Measurements from ENCODE around the gene PRR19. TPM values are rescaled to one million over a fixed set of nuclear protein-coding genes. Genes with fewer than 3 reads are reported as not detected.
"Not testable (repeated sequence)": the region's sequence is repeated elsewhere in the genome, so short reads cannot be mapped to it uniquely, and the experiment has no call there.

The PRR19 gene
- total RNA-seq, 2 donors from 2014 or later = 0.19 TPM; not detected in 1

GRCh38 chr19:42316223-42317211 lies 14.6 kb downstream of the PRR19 start:
- no peak for DNase-seq (ENCODE audit: low spot score)
- intact Hi-C loops (cut with DNase I) = no loop called here

- intact Hi-C loops (cut with DNase I) = no loop called here
- DNase-seq (ENCODE audit: low spot score) = no peak
These were observed 15.6 kb downstream of the PRR19 start for GRCh38 chr19:42317535-42317934.

GRCh38 chr19:42322305-42322704 lies 20.4 kb downstream of the PRR19 start:
- DNase-seq (ENCODE audit: low spot score) = no peak
- intact Hi-C loops (cut with DNase I) = loop anchor here (10.0 kb wide), 2 partner anchors 188 to 198 kb away; partner anchors contain the start of gene POU2F2 (in 1 of the 2)

- intact Hi-C loops (cut with DNase I) = loop anchor here (10.0 kb wide), 2 partner anchors 189 to 199 kb away; partner anchors contain the start of gene POU2F2 (in 1 of the 2)
- no peak for DNase-seq (ENCODE audit: low spot score)
These were observed 21.5 kb downstream of the PRR19 start for GRCh38 chr19:42323473-42323851.

GRCh38 chr19:42323852-42324654 lies 22.1 kb downstream of the PRR19 start:
- intact Hi-C loops (cut with DNase I) = loop anchor here (10.0 kb wide), 2 partner anchors 189 to 199 kb away; partner anchors contain the start of gene POU2F2 (in 1 of the 2)
- DNase-seq (ENCODE audit: low spot score) = no peak

GRCh38 chr19:42324655-42325307 lies 22.8 kb downstream of the PRR19 start:
- intact Hi-C loops (cut with DNase I) = loop anchor here (10.0 kb wide), 2 partner anchors 190 to 200 kb away; partner anchors contain the start of gene POU2F2 (in 1 of the 2)
- DNase-seq (ENCODE audit: low spot score) = peak; percentile 85

GRCh38 chr19:42325308-42325895 lies 23.5 kb downstream of the PRR19 start, which contains the start of gene MEGF8:
Gene MEGF8, plus strand, starts transcription at chr19:42325635. Its CDS starts 609 bp downstream, at chr19:42326244.
- DNase-seq (ENCODE audit: low spot score) = peak; percentile 99
- intact Hi-C loops (cut with DNase I) = loop anchor here (10.0 kb wide), 2 partner anchors 191 to 201 kb away; partner anchors contain the start of gene POU2F2 (in 1 of the 2)

- intact Hi-C loops (cut with DNase I) = loop anchor here (10.0 kb wide), 2 partner anchors 191 to 201 kb away; partner anchors contain the start of gene POU2F2 (in 1 of the 2)
These were observed 24.2 kb downstream of the PRR19 start for GRCh38 chr19:42325896-42326771.

GRCh38 chr19:42326969-42327368 lies 25.0 kb downstream of the PRR19 start:
- DNase-seq (ENCODE audit: low spot score) = no peak
- intact Hi-C loops (cut with DNase I) = loop anchor here (10.0 kb wide), 2 partner anchors 192 to 202 kb away; partner anchors contain the start of gene POU2F2 (in 1 of the 2)

More at GRCh38 chr19:42325896-42326771, 24.2 kb downstream of the PRR19 start:
- no peak for DNase-seq (ENCODE audit: low spot score)

GRCh38 chr19:42327381-42327780 lies 25.4 kb downstream of the PRR19 start:
- intact Hi-C loops (cut with DNase I) = loop anchor here (10.0 kb wide), 2 partner anchors 193 to 203 kb away; partner anchors contain the start of gene POU2F2 (in 1 of the 2)
- DNase-seq (ENCODE audit: low spot score) = no peak

GRCh38 chr19:42328106-42328505 lies 26.2 kb downstream of the PRR19 start:
- no peak for DNase-seq (ENCODE audit: low spot score)
- intact Hi-C loops (cut with DNase I) = loop anchor here (10.0 kb wide), 2 partner anchors 193 to 203 kb away; partner anchors contain the start of gene POU2F2 (in 1 of the 2)

- no peak for DNase-seq (ENCODE audit: low spot score)
- intact Hi-C loops (cut with DNase I) = loop anchor here (10.0 kb wide), 2 partner anchors 194 to 204 kb away; partner anchors contain the start of gene POU2F2 (in 1 of the 2)
These were observed 26.9 kb downstream of the PRR19 start for GRCh38 chr19:42328854-42329253.

GRCh38 chr19:42330241-42330711 lies 28.3 kb downstream of the PRR19 start:
- intact Hi-C loops (cut with DNase I) = no loop called here
- no peak for DNase-seq (ENCODE audit: low spot score)

GRCh38 chr19:42331333-42331732 lies 29.4 kb downstream of the PRR19 start:
- DNase-seq (ENCODE audit: low spot score); intact Hi-C loops (cut with DNase I): not testable (repeated sequence)

- intact Hi-C loops (cut with DNase I) = no loop called here
These were observed 30.1 kb downstream of the PRR19 start for GRCh38 chr19:42332059-42332458.

GRCh38 chr19:42333018-42333417 lies 31.1 kb downstream of the PRR19 start:
- intact Hi-C loops (cut with DNase I) = no loop called here
- DNase-seq (ENCODE audit: low spot score) = no peak

More at GRCh38 chr19:42332059-42332458, 30.1 kb downstream of the PRR19 start:
- no peak for DNase-seq (ENCODE audit: low spot score)

All from posterior vena cava (tissue), 2 donors.